HG02610 (cell line): ENCODE measurements around the gene PHF24.
"Not testable (repeated sequence)": the region's sequence is repeated elsewhere in the genome, so short reads cannot be mapped to it uniquely, and the experiment has no call there.

ENCODE experiments used
- ATAC-seq: cut with Tn5 transposase; IDR thresholded peaks from one replicate; pipeline ENCODE4 v1.9.1; 2021; ENCODE audit warnings: mild to moderate bottlenecking, moderate library complexity; ENCODE audit not compliant: unreplicated experiment

Gene PHF24

GRCh38 chr9:34957492-34958410, at the start of gene PHF24:
Gene PHF24 (plus strand): TSS chr9:34958285. CDS start chr9:34971299, 13,014 bp downstream.
- ATAC-seq = no peak

- no peak for ATAC-seq
Observed at GRCh38 chr9:34927061-34927460, 31.0 kb upstream of the PHF24 start.

GRCh38 chr9:34928921-34929320, 29.2 kb upstream of the PHF24 start:
- ATAC-seq = no peak

GRCh38 chr9:34929506-34930102, 28.5 kb upstream of the PHF24 start:
- ATAC-seq = no peak

GRCh38 chr9:34939989-34940388, 18.1 kb upstream of the PHF24 start:
- not testable (repeated sequence) for ATAC-seq

GRCh38 chr9:34948451-34948850, 9.6 kb upstream of the PHF24 start:
- ATAC-seq = no peak

- ATAC-seq = no peak
Observed at GRCh38 chr9:34954225-34954624, 3.9 kb upstream of the PHF24 start.

GRCh38 chr9:34956066-34956465, 2.0 kb upstream of the PHF24 start:
- ATAC-seq = not testable (repeated sequence)

GRCh38 chr9:34956648-34957047, 1.4 kb upstream of the PHF24 start:
- peak; percentile 40 for ATAC-seq

GRCh38 chr9:34958411-34958982, 412 bp downstream of the PHF24 start:
- no peak for ATAC-seq

- no peak for ATAC-seq
Observed at GRCh38 chr9:34959461-34959860, 1.4 kb downstream of the PHF24 start.

GRCh38 chr9:34961574-34962490, 3.7 kb downstream of the PHF24 start:
- peak; percentile 58 for ATAC-seq

GRCh38 chr9:34962546-34962945, 4.5 kb downstream of the PHF24 start:
- ATAC-seq = no peak

- no peak for ATAC-seq
Observed at GRCh38 chr9:34963552-34963951, 5.5 kb downstream of the PHF24 start.

- ATAC-seq = no peak
Observed at GRCh38 chr9:34964458-34964857, 6.4 kb downstream of the PHF24 start.

GRCh38 chr9:34971146-34971811, 13.2 kb downstream of the PHF24 start:
- no peak for ATAC-seq

GRCh38 chr9:34974664-34975063, 16.6 kb downstream of the PHF24 start:
- no peak for ATAC-seq

- no peak for ATAC-seq
Observed at GRCh38 chr9:34976441-34976840, 18.4 kb downstream of the PHF24 start.

GRCh38 chr9:34976992-34977391, 18.9 kb downstream of the PHF24 start:
- no peak for ATAC-seq

- ATAC-seq = no peak
Observed at GRCh38 chr9:34980181-34980761, 22.2 kb downstream of the PHF24 start.
